HG03097 (cell line): ENCODE data around the gene PRKN.

ENCODE experiments used
- ATAC-seq: cut with Tn5 transposase; IDR thresholded peaks from one replicate; pipeline ENCODE4 v1.9.1; 2021; ENCODE audit not compliant: unreplicated experiment, low FRiP score

The PRKN gene

DNA sequence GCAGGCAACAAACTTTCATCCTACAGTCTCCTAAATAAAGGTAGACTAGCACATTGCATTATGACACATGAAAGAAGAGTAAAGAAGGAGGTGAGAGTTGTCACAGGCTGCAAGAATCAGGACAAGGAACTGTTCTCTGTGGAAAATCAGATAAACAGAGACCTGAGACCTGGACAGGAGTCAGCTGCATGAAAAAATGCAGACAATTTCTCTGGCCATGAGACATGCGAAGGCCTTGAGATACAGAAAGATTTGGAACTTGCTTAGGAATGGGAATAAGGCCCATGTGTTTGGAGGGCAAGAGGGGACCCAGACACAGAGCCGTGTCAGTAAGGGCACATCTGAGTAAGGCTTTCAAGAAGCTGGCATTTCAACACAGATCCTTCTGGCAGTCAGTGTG, 779.1 kb downstream of the PRKN start:
- ATAC-seq: no peak

DNA sequence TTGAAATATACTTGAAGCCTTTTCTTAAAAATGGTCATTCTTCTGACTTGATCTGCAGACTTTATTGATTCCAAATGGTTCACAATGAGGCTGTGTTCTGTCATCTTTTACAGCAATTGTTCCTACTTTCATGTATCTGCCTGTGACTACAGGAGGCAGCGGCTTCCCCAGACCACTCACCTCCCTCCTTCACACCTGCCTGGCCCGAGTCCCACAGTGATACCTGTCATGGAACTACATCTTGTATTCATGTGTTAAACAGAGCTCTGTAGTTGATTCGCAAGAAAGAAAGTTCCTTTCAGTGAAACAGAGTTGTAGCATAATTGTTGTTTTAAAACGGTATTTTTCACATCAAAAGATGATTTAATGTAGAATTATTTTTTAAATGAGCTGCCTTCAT, 780.2 kb downstream of the PRKN start:
- no peak for ATAC-seq

DNA sequence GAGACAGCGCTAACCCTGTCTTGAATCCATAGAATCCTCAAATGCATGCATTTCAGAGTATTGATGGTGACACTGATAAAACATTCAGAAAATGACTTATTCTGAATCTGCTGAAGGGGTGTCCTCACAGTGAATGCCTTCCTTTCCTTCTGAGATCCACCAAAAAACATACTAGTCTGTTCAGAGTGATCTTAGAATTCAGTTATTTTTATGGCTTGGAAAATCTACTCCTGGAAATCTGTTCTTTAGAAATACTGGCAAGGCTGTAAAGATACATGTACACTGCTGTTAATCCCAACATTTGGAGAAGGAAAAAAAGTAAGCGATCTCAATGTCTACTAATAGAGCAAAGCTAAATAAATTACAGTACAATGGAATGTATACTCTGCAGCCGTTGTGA, 781.1 kb downstream of the PRKN start:
- no peak for ATAC-seq

DNA sequence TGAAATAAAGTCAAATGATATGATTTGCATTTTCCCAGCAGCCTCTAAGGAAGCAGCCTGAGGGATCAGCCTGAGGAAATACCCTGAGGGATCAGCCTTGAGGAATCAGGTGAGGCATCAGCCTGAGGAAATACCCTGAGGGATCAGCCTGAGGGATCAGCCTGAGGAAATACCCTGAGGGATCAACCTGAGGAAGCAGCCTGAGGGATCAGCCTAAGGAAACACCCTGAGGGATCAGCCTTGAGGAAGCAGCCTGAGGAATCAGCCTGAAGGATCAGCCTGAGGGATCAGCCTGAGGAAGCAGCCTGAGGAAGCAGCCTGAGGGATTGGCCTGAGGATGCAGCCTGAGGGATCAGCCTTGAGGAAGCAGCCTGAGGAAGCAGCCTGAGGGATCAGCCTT, 784.0 kb downstream of the PRKN start:
- ATAC-seq: no peak

DNA sequence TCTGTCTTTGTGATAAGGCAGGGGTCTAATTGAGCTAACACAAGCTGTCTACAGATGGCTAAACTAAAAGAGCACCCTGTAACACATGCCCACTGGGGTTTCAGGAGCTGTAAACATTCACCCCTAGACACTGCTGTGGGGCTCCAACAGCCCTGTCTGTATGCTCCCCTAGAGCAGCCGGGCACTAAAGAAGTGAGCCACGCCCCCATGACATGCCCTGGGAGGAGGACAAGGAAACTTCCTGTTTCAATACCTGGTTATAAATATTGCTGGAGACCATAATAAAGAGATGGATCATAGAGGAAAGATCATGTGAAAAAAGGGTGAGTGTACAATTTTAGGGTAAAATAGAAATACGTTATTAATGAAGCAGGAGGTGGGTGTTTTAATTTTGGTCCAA, 786.0 kb downstream of the PRKN start:
- ATAC-seq: no peak

DNA sequence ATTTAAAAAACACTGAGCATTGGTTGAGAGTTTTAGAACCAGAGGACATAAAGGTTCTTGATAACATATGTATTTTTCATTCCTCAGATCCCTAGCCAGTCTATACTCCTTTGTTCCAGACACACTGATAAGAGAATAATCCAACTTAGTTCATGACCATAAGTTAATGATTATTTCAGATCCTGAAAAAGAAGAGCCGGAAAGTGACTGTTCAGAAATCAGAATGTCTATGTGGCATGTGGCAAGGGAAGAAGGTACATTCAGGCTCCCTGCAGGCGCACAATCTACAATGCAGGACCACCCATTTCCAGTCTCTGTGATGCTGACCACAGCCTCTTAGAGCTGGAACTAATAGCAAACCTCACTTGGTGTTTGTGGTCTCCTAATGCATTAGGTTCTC, 787.0 kb downstream of the PRKN start:
- ATAC-seq: no peak

DNA sequence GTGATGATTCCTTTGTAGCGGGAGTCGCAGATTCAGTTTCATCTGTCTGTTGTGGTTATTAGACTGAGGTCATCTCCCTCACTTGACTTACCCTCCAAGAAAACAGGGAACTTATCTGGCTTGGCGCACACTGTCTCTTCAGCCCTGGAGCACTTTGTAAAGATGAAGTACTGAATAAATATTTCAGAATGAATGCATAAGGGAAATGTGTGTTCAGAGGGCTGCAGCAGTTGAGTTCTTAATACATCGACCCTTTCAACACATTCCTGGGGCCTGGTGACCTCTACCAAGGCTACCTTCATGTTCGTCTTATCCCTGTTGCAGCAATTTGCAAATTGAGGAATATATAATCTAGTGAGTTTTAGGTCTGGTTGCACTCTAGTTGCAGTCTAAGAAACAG, 801.2 kb downstream of the PRKN start:
- no peak for ATAC-seq

DNA sequence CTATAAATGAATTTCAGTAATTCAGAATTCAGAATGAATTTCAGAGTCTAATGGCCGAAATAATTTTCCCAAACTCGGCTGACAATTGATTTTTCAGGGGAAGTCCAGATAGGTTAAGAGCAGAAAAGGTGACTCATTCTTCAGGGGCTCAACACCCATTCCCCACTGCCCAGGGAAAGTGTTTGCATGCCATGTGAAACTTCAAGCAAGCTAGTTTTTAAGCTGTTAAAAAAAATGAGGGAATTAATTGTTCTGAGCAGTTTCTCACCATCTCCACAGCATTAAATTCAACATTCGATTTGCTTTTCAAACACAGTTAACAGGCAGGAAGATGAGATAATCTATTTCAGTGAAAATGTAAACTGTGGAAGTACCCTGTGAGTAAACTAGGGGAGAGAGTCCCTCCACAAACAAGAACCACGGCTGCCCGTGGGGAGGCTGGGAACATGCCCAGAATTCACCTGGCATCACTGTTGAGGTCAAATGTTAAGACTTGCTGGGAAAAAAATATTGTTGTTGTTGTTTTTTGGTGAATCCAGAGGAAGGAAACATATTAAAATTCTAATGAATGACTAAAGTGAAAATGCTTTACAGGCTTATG, 803.0 kb downstream of the PRKN start:
- no peak for ATAC-seq

DNA sequence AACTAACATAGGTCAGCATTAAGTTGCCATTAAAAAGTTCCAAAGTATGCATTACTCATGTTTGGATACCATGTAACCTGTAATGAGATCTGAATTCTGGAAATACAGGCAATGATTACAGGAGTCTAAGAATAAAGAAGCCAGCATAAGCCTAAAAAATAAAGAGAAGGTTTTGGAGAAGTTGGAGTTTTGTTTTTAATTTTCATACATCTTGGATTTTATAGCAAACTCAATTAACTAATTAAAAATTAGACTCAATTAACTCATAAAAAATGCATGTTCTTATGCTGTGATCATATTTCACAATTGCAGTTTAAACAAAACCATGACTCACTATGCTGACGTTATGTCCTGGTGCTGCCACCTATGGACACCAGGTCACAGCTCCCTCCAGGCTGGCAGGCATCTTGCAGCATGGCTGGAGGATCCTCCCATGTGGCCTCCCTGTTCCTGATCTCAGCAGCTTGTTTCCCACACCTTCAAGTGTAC, 804.9 kb downstream of the PRKN start:
- no peak for ATAC-seq

DNA sequence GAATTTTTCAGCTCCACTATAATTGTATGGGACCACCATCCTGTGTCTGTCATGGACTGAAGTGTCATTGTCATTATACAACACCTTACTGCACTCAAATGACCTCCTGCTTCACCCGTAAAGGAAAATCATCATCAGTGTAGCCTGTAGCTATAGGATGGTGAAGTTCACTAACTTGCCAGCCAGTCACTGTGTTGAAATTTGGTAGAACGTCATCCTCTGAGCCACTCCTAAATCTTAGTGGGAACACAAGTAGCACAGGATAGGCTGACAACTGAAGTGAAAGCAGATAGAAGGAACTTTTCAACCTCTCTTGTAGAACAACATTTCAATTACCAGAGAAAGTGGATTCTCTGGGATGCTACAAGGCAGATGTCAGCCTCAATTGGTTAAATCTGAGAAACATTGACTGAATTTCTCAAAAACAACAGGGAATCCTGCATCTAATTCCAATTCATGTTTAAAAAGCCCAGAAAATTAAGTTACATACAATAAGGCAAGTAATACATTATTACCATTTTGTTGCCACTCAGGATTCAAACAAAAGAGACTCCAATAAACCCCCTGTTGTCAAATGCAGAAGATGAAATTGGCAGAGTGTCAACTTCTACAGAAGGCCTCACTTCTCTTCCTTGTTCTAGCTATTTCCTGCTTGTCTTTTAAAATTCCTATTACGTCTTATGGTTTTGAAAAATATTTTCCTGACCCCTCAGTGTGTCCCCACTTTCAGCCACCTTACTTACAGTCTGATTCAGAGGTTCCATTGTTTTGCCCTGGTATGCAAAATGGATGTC, 805.8 kb downstream of the PRKN start:
- no peak for ATAC-seq

DNA sequence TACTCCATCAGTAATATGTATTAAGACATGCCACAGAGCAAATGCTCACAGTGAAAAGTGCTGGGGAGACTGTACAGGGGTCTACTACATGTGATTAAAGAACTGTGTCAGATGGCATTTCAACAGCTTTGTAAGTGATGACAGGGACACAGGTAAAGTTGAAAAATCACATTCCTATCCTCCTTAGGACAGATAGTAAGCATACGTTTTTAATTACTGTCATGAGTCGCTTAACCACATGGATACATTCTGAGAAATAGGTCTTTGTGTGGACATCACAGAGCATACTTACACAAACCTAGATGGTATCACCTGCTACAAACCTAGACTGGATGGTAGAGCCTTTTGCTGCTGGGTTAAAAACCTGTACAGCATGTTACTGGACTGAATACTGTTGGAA, 807.9 kb downstream of the PRKN start:
- no peak for ATAC-seq

DNA sequence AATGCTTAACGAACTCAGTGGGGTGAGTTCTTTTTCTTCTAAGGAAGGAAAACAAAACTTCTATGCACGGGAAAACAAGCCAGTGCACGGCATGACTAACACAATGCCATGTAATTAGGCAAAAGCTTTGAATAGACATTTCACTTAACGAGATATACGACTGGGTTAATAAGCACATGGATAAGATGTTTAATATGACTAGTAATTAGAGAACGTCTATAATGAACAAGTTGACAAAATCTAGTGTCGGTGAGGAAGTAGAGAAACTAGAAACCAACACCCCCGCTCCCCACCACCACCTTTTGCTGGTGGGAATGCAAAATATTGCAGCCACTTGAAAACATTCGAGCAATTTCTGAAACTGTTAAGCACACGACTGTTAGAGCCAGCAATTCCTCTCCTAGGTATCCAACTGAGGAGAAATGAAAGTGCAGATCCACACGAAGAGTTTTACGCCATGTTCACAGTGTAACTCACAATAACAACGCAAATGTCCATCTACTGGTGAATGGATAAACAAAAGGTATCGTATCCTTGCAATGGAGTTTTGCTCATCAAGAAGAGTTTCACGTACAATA, 808.8 kb downstream of the PRKN start:
- ATAC-seq: no peak

DNA sequence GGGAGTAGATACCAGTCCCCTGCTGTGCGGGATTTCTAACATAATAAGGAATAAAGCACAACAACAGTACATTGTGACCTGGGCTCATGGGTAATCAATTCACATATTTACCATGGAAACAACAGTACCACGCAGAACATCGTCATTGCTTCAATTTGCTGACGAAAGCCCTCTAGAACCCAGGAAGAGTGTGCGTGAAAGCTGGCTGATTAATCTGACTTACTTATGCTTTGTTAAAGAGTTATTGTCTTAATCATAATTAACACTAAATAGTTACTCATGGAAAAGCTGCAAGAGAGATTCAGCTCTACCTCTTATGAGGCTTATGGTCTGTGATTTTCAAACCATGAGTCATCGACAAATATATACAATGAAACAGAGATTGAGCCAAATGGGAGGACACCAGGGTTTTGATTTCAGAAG, 809.4 kb downstream of the PRKN start:
- ATAC-seq: no peak

DNA sequence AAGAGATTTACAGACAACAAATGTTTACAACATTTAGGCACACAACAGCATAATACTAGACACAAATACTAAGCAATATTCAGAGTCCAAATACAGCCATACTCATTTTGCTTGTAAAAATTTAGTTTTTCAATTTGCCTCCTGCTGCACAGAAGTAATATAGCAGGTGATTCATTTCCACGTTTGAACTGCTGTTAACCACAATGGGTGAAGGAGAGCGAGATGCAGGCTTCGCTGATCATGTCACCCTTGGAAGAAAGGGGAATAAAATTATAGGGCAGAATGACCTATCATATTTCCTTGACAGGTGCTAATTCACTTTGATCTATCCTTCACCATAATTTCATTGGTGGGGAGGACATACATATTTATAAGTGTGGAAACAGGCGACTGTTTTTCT, 809.9 kb downstream of the PRKN start:
- no peak for ATAC-seq

DNA sequence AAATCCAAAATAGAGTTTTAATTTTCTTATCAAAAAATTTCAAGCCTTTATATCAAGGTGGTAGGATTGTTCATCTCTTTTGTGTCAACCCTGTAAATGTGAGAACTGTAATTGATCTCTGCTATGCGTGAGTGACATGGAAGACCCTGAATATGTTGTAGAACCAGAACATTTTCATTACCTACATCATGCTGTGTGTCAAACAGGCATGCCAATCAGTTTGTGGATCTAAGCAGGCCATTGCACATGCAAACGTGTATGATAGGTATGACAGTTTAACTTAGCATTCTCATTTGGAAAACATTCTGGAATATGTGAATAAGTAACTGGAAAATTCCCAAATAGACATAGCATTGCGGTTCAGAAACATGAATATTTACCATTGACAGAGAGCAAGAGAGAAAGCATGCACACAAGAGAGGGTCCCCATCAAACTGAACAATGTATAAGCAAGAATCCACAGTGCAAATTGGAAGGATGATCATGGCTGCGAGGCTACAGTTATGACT, 812.1 kb downstream of the PRKN start:
- ATAC-seq: no peak

DNA sequence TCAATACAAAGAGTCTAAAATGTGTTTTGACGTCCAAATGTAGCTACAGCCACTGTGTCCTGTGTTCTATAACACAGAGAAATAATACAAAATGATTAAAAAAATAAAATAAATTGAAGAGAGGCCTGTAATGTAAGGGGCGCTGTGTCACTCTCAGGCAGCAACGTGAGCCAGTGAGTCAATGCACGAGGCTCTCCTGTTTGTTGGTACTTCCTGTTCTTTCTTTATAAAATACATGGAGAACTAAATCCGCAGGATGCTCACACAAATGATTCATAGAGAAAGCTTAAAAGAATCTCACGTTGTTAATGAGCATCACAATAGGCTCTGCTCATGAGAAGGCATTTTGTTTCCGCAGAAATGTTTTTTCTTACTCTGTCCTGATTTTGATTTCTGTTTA, 818.7 kb downstream of the PRKN start:
- ATAC-seq: no peak

DNA sequence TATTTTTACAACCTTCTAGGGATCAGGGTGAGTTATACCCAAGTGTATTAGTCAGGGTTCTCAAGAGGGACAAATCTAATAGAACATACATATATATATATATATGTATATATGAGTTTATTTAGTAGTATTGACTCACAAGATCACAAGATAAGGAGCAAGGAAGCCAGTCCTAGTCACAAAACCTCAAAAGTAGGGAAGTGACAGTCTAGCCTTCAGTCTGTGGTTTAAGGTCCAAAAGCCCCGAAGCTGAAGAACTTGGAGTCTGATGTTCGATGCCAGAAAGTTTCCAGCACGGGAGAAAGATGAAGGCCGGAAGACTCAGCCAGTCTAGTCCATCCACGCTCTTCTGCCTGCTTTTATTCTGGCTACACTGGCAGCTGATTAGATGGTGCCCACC, 821.0 kb downstream of the PRKN start:
- ATAC-seq: no peak

DNA sequence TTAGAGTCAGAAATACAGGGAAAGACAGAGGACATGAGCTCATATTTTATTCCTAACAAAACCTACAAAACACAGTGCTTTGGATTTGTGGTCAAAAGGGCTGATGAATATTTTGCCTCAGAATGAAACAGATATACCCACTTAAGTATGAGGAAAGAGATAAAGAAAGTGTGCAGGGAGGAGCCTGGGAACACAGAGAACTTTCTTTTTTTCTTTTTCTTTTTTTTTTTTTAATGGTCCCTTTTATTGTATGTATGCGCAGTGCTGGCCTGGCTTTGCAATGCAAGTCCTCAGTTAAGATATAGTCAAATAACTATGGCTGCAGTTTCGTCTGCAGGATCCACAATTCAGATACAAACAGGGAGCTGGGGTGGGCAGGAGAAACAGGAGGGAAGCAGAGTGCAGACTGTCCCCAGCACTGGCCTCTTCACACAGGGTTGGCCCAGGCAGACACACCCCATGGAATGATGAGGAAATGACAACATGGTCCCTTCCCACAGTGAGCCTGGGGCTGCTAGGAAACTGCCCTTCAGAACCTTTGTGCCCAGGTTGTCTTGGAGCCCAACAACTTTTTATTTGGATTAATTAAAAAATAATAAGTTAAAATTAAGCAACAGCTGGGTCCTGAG, 823.9 kb downstream of the PRKN start:
- ATAC-seq: no peak

DNA sequence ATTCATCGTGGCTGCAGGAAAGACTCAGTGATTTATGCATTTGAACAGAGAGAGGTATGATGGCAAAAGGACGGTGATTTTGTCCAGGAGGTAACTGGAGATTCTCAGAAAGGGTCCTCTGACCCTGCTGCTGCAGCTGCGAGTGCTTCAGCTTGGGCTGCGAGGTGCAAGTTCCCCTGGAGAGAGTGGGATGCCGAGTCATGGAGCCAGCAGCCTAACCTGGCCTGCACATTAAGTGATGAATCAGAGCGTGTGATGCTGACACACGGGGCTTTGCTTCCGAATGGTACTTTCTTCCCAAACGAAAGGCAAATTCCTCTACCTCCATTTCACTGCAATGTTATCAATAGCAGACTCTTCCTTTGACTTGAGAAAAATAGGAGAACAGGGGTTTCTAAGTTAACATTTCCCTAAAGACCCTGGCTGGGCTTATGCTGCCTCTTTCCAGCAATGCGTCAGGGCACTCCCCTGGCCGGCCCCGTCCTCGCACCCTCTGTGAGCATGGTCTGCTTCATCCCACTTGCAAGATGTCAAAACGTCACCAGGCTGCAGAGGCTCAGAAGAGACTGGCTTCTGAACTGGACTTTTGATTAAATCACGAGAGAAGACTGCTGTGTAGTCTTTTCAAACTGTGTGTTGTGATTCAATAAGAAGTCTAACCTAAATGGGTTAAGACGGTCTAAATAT, 825.7 kb downstream of the PRKN start:
- no peak for ATAC-seq

DNA sequence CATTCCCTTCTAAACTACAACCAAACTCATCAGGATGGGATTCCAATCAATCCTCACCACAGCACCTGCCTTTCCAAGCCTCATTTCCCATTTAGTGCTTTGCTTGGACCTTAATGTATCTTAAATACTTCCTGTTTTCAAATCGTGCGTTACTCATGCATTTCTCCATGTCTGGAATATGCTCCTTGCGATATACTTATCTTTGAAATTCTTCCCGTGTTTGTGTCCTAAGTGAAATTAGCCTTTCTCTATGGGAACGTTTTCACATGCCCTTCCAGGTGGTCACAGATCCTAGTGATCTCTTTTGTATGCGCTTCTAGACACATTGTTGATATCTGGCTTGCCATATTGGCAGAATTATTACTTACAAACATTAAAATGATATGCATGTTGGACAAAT, 833.1 kb downstream of the PRKN start:
- no peak for ATAC-seq

DNA sequence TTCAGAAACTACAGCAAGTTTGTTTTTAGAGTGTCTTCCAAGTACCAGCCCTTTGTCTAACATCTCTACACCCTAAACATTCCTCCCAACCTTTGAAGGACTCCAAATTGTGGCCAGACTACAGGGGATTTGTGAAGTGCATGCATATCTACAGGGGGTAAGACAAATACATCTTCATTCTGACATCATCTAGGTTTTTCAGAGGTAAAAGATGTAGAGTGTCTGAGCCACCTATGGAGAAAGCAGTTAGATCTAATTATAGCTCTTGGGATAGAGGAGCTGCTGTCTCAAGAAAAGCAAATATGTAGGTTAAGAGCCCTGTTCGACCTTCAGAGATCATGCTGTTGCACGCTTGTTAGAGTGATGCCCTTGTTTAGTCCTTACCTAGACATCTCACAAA, 836.0 kb downstream of the PRKN start:
- ATAC-seq: no peak
